ENCODE data around the gene ANXA9. TPM values are rescaled to one million over a fixed set of nuclear protein-coding genes. Genes with fewer than 3 reads are reported as not detected.

Gene ANXA9
- total RNA-seq, 2 experiments from 2014 or later = 0.19 TPM; not detected in 1

DNA sequence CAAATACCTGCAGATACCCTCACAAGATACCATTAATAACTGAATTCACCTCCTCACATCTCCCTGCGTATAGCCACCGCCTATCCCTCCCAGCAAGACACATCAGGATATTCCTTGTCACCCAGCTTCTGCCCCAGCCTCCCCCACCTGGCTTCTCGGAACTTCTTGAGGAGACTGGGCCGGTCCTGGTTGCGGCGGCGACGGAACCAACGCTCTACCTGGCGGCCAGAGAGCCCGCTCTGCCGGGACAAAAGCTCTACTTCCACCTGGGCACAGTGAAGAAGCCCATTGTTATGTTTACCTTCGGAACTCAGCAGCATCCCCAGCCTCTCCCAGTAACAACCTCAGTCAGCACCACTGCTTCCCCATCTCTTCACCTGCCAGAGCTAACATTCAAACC lies 14.2 kb upstream of the ANXA9 start:
- Mint-ChIP-seq H3K27me3 (no peaks in the 10 kb centered on the region), H3K9me3 (no peaks in the 10 kb centered on the region), H3K4me3 (no peak overlapping the region), H3K4me1 (ENCODE audit: low read depth) (peaks cover 33% of the 10 kb centered on the region), H3K27ac (no peak overlapping the region), H3K36me3 (peaks cover 45% of the 10 kb centered on the region)
- intact Hi-C loops (cut with micrococcal nuclease) = no loop called here
- ChIA-PET POLR2A (interaction anchor here (0.6 kb wide), 1 partner anchor 103 kb away, joined by 3 read pairs; no protein-coding TSS in a partner anchor), CTCF (no interaction called here)
- DNase-seq = no peak

DNA sequence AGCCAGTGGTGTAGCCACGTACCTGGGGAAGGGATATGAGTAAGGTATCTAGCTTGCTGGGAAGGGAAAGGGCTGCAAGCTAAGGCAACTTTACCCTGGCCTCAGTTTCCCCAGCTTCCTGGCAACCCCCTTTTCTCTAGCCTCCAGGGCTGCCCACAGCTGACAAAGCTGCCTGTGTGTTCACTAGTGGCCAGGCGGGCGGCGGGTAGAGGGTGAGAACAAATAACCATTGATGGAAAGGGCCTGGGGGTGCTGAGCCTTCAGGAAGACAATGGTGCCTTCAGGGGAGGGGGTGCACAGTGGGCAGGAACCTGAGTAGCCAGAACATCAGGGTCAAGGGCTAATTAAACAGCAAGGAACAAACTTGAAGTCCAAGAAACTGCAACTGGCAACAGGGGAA lies 13.6 kb upstream of the ANXA9 start:
- no peak for DNase-seq
- intact Hi-C loops (cut with micrococcal nuclease) = no loop called here
- Mint-ChIP-seq H3K4me1 (ENCODE audit: low read depth) (peaks cover 38% of the 10 kb centered on the region), H3K4me3 (no peak overlapping the region), H3K27ac (no peak overlapping the region), H3K9me3 (no peaks in the 10 kb centered on the region), H3K36me3 (peaks cover 42% of the 10 kb centered on the region), H3K27me3 (no peaks in the 10 kb centered on the region)
- CTCF ChIA-PET = interaction anchor here (3.4 kb wide), 1 partner anchor 12 kb away, joined by 18 read pairs; the partner anchor contains the start of gene ANXA9
- POLR2A ChIA-PET = no interaction called here

DNA sequence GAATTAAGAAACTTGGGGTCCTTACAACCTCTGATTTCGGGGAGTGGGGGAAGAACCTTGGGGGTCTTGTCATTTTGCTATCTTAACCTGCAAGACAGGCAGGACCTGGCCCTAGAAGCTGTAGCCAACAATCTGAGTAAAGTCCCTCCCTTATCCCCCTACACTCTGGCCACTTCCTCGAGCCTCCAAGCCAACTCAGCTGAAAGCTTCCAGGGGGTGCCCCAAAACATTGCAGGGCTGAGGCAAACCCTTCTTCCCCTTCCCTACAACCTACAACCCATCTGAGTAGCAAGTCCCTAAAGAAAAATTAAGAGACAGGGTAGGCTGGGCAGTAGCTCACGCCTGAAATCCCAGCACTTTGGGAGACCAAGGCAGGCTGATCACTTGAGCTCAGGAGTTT lies 12.5 kb upstream of the ANXA9 start:
- H3K27me3 Mint-ChIP-seq = no peaks in the 10 kb centered on the region
- peaks cover 40% of the 10 kb centered on the region for H3K36me3 Mint-ChIP-seq
- H3K27ac Mint-ChIP-seq = no peak overlapping the region
- no peaks in the 10 kb centered on the region for H3K9me3 Mint-ChIP-seq
- ChIA-PET CTCF (interaction anchor here (3.4 kb wide), 1 partner anchor 11 kb away, joined by 18 read pairs; the partner anchor contains the start of gene ANXA9), POLR2A (no interaction called here)
- no peak overlapping the region for H3K4me3 Mint-ChIP-seq
- intact Hi-C loops (cut with micrococcal nuclease) = loop anchor here (10.0 kb wide), 2 partner anchors 485 to 735 kb away; partner anchors contain the start of genes ANP32E and TARS2
- no peak for DNase-seq
- peaks cover 40% of the 10 kb centered on the region for H3K4me1 Mint-ChIP-seq (ENCODE audit: low read depth)

DNA sequence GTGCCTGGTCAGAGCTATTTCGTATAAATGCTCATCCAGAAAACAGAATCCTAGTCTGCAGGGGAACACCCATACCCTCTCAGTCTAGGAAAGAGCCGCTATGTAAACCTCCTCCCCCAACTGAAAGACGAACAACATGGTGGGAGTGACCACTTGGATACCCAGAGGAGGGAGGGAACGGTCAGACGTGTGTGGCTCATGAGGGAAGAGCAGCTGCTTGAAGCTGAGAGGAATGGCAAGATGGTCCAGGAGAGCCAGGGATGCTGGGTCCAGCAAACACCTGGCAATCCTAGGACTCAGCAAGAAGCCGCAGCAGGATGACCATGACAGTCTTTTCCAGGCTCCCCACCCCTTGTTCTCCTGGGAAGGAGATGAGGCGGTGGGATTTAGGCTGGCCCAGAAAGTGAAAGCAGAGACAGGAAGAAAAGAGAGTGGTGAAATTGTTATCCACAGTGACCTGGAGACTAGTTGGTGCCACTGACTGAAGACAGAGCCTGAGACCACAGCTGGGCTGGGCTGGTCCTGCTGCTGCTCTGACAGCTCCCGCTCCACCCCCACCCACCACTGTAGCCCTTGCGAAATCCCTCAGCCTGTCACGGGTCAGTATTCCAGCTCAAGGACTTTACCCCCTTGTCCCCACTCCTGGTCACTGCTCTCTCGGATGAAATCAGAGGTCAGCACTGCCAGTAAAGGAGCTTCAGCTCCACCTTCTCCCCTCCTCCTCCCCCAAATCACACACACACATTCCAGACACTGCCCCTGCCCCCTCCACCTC lies 11.1 kb upstream of the ANXA9 start:
- no peak for DNase-seq
- H3K36me3 Mint-ChIP-seq = peaks cover 30% of the 10 kb centered on the region
- peak overlapping the region; percentile 75 for H3K27ac Mint-ChIP-seq
- intact Hi-C loops (cut with micrococcal nuclease) = loop anchor here (10.0 kb wide), 2 partner anchors 486 to 736 kb away; partner anchors contain the start of genes ANP32E and TARS2
- H3K9me3 Mint-ChIP-seq = no peaks in the 10 kb centered on the region
- no peak overlapping the region for H3K4me3 Mint-ChIP-seq
- POLR2A ChIA-PET = interaction anchor here (0.8 kb wide), 1 partner anchor 11 kb away, joined by 3 read pairs; the partner anchor contains the start of gene ANXA9
- CTCF ChIA-PET = interaction anchor here (3.4 kb wide), 1 partner anchor 9 kb away, joined by 18 read pairs; the partner anchor contains the start of gene ANXA9
- peaks cover 47% of the 10 kb centered on the region for H3K4me1 Mint-ChIP-seq (ENCODE audit: low read depth)
- H3K27me3 Mint-ChIP-seq = no peaks in the 10 kb centered on the region

DNA sequence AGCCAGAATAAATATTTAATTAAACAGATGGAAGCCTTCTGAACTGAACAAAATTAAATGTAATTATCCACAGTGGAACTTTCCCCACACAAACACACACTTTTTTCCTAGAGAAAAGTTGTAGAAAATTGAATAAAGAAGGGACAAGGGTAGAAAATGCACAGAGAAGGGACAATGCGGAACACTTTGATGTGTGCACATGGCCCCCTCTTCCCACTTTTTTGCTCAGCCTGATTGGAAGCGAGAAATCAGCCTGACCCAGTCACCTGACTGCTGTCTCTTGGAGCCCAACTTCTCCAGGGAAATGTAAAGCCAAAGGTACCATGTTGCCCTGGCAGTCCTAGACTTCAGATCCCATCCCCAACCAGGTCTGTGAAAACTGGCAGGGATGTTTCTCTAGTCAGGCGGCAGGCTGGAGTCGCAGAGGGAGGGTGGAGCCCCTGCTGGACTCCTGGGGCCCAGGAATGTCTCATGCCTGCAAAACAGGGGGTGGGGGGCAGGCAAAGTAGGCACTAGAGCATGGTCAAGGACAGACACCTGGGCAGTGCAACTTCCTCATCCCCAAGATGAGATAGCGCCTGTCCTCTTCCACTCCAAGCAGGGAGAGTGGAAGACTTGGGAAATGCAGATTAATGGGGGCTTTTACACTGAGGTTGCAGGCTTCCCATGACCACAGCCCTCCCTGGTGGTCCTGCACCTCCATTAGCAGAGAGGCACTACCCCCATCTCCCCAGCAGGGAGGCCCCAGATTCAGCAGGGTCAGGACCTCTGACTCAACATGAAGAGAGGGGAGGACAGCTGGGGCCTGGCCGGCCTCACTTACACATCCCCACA lies 10.3 kb upstream of the ANXA9 start:
- peak; percentile 34 for DNase-seq
- peak overlapping the region; percentile 86 for H3K27ac Mint-ChIP-seq
- ChIA-PET POLR2A (no interaction called here), CTCF (interaction anchor here (3.4 to 12.0 kb wide), 2 partner anchors 9 to 29 kb away, joined by 18 to 222 read pairs; partner anchors contain the start of genes ANXA9 and MINDY1)
- peaks cover 24% of the 10 kb centered on the region for H3K36me3 Mint-ChIP-seq
- H3K9me3 Mint-ChIP-seq = no peaks in the 10 kb centered on the region
- H3K4me3 Mint-ChIP-seq = peak overlapping the region; percentile 85
- H3K4me1 Mint-ChIP-seq (ENCODE audit: low read depth) = peaks cover 55% of the 10 kb centered on the region
- intact Hi-C loops (cut with micrococcal nuclease) = loop anchor here (10.0 kb wide), 2 partner anchors 487 to 737 kb away; partner anchors contain the start of genes ANP32E and TARS2
- no peaks in the 10 kb centered on the region for H3K27me3 Mint-ChIP-seq

DNA sequence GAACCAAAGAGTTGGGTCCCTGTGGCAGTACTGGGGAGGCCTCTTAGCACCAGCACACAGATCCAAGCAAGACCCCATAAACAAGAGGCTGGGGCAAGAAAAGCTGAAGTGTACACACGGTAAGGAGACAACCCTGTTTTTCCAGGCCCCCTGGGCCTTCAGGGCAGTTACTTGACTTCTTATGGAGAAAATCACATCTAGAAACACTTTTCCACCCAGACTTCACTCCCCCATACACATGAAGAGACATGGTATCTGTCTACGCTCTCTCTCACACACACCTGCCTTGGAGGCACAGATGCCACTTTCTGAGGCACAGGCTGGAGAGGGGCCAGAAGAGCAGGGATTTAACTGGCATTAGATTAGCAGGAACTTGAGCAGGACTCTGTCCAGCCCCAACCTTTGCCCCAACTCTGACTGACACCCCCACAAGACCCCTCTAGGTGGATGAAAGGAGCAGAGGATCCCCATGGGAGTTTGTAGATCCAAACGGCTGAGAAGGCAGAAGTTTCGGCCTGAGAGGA lies 9.6 kb upstream of the ANXA9 start:
- H3K4me1 Mint-ChIP-seq (ENCODE audit: low read depth) = peaks cover 62% of the 10 kb centered on the region
- intact Hi-C loops (cut with micrococcal nuclease) = loop anchor here (10.0 kb wide), 2 partner anchors 488 to 738 kb away; partner anchors contain the start of genes ANP32E and TARS2
- H3K4me3 Mint-ChIP-seq = peak overlapping the region; percentile 85
- H3K27ac Mint-ChIP-seq = peak overlapping the region; percentile 86
- ChIA-PET CTCF (interaction anchor here (12.0 kb wide), 1 partner anchor 28 kb away, joined by 222 read pairs; the partner anchor contains the start of gene MINDY1), POLR2A (interaction anchor here (3.0 kb wide), 1 partner anchor 33 kb away, joined by 16 read pairs; the partner anchor contains the start of gene MINDY1)
- H3K27me3 Mint-ChIP-seq = no peaks in the 10 kb centered on the region
- H3K36me3 Mint-ChIP-seq = peaks cover 17% of the 10 kb centered on the region
- no peaks in the 10 kb centered on the region for H3K9me3 Mint-ChIP-seq
- no peak for DNase-seq

DNA sequence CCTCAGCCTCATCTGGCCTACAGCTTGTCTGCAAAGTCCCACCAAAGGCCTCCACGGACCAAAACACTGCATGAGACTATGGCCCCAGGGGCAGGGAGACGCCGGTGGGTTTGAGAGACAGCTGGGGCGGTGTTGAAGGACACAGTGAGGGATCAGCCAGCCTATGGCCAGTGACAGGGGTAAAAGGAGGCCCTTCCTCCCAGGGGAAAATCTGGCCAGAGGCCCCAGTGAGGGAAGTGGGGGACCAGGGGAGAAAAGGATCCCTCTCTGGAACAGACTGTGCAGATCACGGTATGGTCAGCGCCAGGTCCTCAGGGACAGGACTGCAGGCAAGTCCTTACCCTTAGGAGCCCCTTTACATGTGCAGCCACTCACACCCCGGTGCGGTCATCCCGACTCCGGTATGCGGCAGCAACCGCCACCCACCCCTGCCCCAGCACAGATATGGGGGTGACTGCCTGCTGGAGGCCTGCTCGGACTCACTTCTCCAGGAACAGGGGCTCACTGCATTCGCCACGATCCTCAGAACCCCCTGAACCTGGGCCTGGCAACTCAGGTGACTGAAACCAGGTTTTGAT lies 8.7 kb upstream of the ANXA9 start:
- peak overlapping the region; percentile 85 for H3K4me3 Mint-ChIP-seq
- peak; percentile 45 for DNase-seq
- H3K4me1 Mint-ChIP-seq (ENCODE audit: low read depth) = peaks cover 65% of the 10 kb centered on the region
- intact Hi-C loops (cut with micrococcal nuclease) = loop anchor here (10.0 kb wide), 2 partner anchors 489 to 739 kb away; partner anchors contain the start of genes ANP32E and TARS2
- POLR2A ChIA-PET = interaction anchor here (0.7 to 3.0 kb wide), 5 partner anchors 8 to 358 kb away, joined by 3 to 16 read pairs (median 3); partner anchors contain the start of genes CDC42SE1, MINDY1 and TNFAIP8L2
- CTCF ChIA-PET = interaction anchor here (0.8 to 12.0 kb wide), 3 partner anchors 27 to 275 kb away, joined by 3 to 222 read pairs (median 5); partner anchors contain the start of gene MINDY1
- peaks cover 9% of the 10 kb centered on the region for H3K36me3 Mint-ChIP-seq
- no peaks in the 10 kb centered on the region for H3K27me3 Mint-ChIP-seq
- peak overlapping the region; percentile 86 for H3K27ac Mint-ChIP-seq
- no peaks in the 10 kb centered on the region for H3K9me3 Mint-ChIP-seq

DNA sequence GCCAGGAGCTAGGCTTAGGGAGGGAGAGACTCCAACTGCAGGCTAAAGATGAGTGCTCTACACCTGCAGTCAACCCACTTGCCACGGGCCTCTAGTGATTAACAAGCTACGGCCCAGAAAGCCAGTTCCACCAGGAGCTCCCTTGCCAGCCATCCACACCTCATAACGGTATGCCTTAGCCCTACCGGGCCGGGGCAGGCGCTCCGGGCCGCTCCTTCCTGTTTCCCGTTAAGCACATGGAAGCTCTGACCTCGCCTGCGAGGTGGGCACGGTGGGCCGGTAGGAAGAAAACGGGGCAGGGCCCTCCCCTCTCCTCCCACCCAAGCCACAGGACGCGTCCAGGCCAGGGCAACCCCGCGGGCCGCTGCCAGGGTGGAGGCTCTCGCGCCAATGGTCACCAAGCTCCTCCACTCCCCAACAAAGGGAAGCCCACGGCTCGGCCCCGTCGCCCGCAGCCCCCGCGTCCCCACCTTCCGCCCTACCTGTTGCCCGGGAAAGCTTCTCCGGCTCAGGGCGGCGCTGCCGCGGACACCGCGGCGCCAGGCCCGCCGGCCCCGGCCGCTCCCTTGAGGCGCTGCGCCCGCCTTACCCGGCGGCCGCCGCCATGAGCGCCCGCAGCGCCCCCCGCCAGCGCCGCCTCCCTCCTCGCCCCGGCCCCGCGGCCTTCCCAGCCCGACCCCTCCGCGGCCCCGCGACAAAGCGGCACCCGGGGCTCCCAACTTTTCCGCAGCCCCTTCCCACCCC lies 8.1 kb upstream of the ANXA9 start:
- CTCF ChIA-PET = interaction anchor here (0.8 to 12.0 kb wide), 3 partner anchors 26 to 274 kb away, joined by 3 to 222 read pairs (median 5); partner anchors contain the start of gene MINDY1
- Mint-ChIP-seq H3K4me1 (ENCODE audit: low read depth) (peaks cover 67% of the 10 kb centered on the region), H3K9me3 (no peaks in the 10 kb centered on the region), H3K27ac (peak overlapping the region; percentile 86), H3K4me3 (peak overlapping the region; percentile 85), H3K27me3 (no peaks in the 10 kb centered on the region), H3K36me3 (peaks cover 4% of the 10 kb centered on the region)
- peak; percentile 54 for DNase-seq
- POLR2A ChIA-PET = interaction anchor here (0.7 to 3.0 kb wide), 5 partner anchors 8 to 358 kb away, joined by 3 to 16 read pairs (median 3); partner anchors contain the start of genes CDC42SE1, MINDY1 and TNFAIP8L2
- intact Hi-C loops (cut with micrococcal nuclease) = loop anchor here (10.0 kb wide), 2 partner anchors 489 to 739 kb away; partner anchors contain the start of genes ANP32E and TARS2

DNA sequence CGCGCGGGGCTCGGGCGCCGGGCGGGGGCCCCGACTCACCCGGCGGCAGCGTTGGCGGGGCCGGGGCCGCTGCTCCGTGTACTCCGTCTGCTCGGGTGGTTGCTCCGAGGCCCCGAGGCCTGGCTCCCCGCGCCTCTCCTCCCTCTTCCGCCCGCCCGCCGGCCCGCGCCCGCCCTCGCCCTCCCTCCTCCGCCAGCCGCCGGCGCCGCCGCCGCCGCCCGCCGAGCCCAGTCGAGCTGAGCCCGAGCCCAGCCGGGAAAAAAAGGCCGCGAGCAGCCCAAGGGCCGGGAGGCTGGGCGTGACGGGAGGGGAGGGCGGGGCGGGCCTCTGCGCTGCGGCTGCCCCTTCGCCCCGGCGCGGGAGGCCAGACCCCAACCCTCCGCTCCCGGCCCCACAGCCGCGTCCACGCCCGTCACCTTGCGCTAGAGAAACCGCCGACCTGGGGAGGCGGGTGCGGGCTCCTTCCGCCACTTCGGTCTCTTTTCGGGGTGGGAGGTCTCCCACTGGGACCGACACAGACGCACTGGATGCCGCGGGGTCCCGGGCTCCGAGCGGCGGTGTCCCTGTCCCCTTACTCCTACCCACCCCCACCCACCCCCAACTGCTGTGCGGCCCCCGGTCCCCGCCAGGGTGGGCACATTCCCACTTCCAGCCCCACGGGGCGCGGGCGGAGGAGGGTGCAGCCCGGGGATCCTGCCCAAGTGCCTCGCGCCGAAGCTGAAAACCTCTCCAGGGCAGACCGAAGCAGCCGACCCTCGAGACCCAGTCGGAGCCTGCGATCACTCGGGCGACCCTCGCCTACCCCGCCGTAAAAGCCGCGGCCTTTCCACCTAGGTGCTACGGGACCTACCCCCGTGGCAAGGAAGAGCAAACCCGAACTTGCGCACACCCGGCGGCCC lies 7.3 kb upstream of the ANXA9 start, which contains the start of gene CERS2:
CERS2 (minus strand) TSS at position 256 of the 899 bp plus-strand sequence. CDS start 5,745 bp downstream, outside the sequence.
- POLR2A ChIA-PET = interaction anchor here (1.3 to 3.0 kb wide), 2 partner anchors 31 to 85 kb away, joined by 3 to 16 read pairs; partner anchors contain the start of genes CDC42SE1 and MINDY1
- Mint-ChIP-seq H3K4me3 (peak within 1 kb of the TSS; percentile 85), H3K27me3 (no peaks in the 10 kb centered on the region), H3K36me3 (peaks cover 4% of the 10 kb centered on the region), H3K9me3 (no peaks in the 10 kb centered on the region), H3K27ac (peak within 1 kb of the TSS; percentile 94), H3K4me1 (ENCODE audit: low read depth) (peaks cover 69% of the 10 kb centered on the region)
- intact Hi-C loops (cut with micrococcal nuclease) = loop anchor here (5.0 to 10.0 kb wide), 6 partner anchors 208 to 740 kb away; partner anchors contain the start of genes ANP32E, CTSS and TARS2
- peak; percentile 86 for DNase-seq
- CTCF ChIA-PET = interaction anchor here (1.1 to 12.0 kb wide), 2 partner anchors 12 to 26 kb away, joined by 5 to 222 read pairs; partner anchors contain the start of gene MINDY1

Data from activated CD4-positive, alpha-beta memory T cell treated with anti-CD3 and anti-CD28 coated beads for 36 hours (primary cell).